DOHH2 (cell line): ENCODE results near the gene NRL.

Experiments
- EZH2phosphoT487 ChIP-seq: fragments of 200-600 bp; sonication (generic); IDR thresholded peaks from 2 replicates; pipeline ENCODE4 v1.6.1; 2017; ENCODE audit warnings: borderline replicate concordance, mild to moderate bottlenecking, antibody characterized with exemption, low read length, moderate library complexity, mixed read lengths
- TF ChIP-seq, protein P1 (sequence below): fragments of 200-600 bp; sonication (generic); IDR thresholded peaks from one replicate; pipeline ENCODE4 v1.5.1; 2014; ENCODE audit warnings: antibody characterized with exemption, mild to moderate bottlenecking, low read depth, low read length; ENCODE audit not compliant: poor library complexity, severe bottlenecking

DNA sequence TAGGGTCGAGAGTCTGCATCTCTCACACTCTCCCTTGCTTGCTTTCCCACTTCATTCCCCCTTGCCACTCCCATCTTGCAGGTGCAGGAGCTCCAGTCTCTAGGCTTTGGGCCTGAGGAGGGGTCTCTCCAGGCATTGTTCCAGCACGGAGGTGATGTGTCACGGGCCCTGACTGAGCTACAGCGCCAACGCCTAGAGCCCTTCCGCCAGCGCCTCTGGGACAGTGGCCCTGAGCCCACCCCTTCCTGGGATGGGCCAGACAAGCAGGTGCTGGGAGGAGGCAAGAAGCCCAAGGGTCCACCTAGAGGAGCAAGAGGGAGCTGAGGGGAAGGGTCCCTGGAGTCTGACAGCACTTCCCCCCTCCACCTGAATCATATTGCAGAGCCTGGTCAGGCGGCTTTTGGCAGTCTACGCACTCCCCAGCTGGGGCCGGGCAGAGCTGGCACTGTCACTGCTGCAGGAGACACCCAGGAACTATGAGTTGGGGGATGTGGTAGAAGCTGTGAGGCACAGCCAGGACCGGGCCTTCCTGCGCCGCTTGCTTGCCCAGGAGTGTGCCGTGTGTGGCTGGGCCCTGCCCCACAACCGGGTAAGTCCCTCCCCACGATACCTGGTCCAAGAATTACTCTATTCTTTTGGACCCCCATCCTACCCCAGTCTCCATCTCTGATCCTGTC is 36.8 kb upstream of the NRL start:
- TF ChIP-seq, protein P1, sequence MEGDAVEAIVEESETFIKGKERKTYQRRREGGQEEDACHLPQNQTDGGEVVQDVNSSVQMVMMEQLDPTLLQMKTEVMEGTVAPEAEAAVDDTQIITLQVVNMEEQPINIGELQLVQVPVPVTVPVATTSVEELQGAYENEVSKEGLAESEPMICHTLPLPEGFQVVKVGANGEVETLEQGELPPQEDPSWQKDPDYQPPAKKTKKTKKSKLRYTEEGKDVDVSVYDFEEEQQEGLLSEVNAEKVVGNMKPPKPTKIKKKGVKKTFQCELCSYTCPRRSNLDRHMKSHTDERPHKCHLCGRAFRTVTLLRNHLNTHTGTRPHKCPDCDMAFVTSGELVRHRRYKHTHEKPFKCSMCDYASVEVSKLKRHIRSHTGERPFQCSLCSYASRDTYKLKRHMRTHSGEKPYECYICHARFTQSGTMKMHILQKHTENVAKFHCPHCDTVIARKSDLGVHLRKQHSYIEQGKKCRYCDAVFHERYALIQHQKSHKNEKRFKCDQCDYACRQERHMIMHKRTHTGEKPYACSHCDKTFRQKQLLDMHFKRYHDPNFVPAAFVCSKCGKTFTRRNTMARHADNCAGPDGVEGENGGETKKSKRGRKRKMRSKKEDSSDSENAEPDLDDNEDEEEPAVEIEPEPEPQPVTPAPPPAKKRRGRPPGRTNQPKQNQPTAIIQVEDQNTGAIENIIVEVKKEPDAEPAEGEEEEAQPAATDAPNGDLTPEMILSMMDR: no peak
- TF ChIP-seq EZH2phosphoT487: no peak
